GM23338 (cell line): ENCODE measurements around the gene PKDCC. TPM values are rescaled to one million over a fixed set of nuclear protein-coding genes. Genes with fewer than 3 reads are reported as not detected.
A peak's percentile ranks its signal among the peaks of the same experiment; 100 is the strongest.

Experiments used
- ATAC-seq: fragments of 200-7000 bp; cut with Tn5 transposase; 3 replicates; pipeline ENCODE4 v1.9.1; 2020
- DNase-seq: peaks from one replicate; pipeline ENCODE4 v3.0.0-alpha.2; 2015; ENCODE audit warnings: low spot score
- H2AFZ ChIP-seq: fragments of 200-600 bp; sonication (generic); 2 replicates; pipeline ENCODE4 v1.8.0; 2016; ENCODE audit warnings: antibody characterized with exemption, mild to moderate bottlenecking, moderate library complexity
- H3F3A ChIP-seq: fragments of 200-600 bp; sonication (generic); replicated peaks from 2 replicates; pipeline ENCODE4 v1.8.0; 2017; ENCODE audit warnings: antibody characterized with exemption, mixed run types, low read depth
- H3K27ac ChIP-seq: fragments of 200-600 bp; sonication (generic); 2 replicates; pipeline ENCODE4 v1.6.1; 2016; ENCODE audit warnings: low read depth
- H3K27me3 ChIP-seq: fragments of 200-600 bp; sonication (generic); 2 replicates; pipeline ENCODE4 v1.8.0; 2016; ENCODE audit warnings: mild to moderate bottlenecking, mixed run types, moderate library complexity; ENCODE audit not compliant: insufficient read depth
- H3K36me3 ChIP-seq: fragments of 200-600 bp; sonication (generic); 2 replicates; pipeline ENCODE4 v1.8.0; 2016; ENCODE audit warnings: mild to moderate bottlenecking; ENCODE audit not compliant: insufficient read depth
- H3K4me1 ChIP-seq: fragments of 200-600 bp; sonication (generic); 2 replicates; pipeline ENCODE4 v1.8.0; 2016; ENCODE audit warnings: mild to moderate bottlenecking, moderate library complexity; ENCODE audit not compliant: insufficient read depth
- H3K4me2 ChIP-seq: fragments of 200-600 bp; sonication (generic); 2 replicates; pipeline ENCODE4 v1.7.1; 2017; ENCODE audit warnings: mixed run types
- H3K4me3 ChIP-seq: fragments of 200-600 bp; sonication (generic); 2 replicates; pipeline ENCODE4 v1.6.1; 2016; ENCODE audit warnings: mixed run types
- H3K79me2 ChIP-seq: fragments of 200-600 bp; sonication (generic); replicated peaks from 2 replicates; pipeline ENCODE4 v1.8.0; 2017; ENCODE audit warnings: mild to moderate bottlenecking; ENCODE audit not compliant: insufficient read depth
- H3K9me2 ChIP-seq: fragments of 200-600 bp; sonication (generic); 2 replicates; pipeline ENCODE4 v1.8.0; 2017; ENCODE audit not compliant: insufficient read depth
- H4K20me1 ChIP-seq: fragments of 200-600 bp; sonication (generic); replicated peaks from 2 replicates; pipeline ENCODE4 v1.8.0; 2017; ENCODE audit warnings: mild to moderate bottlenecking; ENCODE audit not compliant: insufficient read depth
- H3K27ac Mint-ChIP-seq: 2 replicates; pipeline ENCODE4 v1.8.0; 2020; ENCODE audit warnings: inconsistent platforms, mild to moderate bottlenecking, moderate library complexity, mixed read lengths
- H3K27me3 Mint-ChIP-seq: 3 replicates; pipeline ENCODE4 v1.8.0; 2022; ENCODE audit warnings: low read depth, mild to moderate bottlenecking, moderate library complexity, mixed read lengths, inconsistent platforms; ENCODE audit not compliant: insufficient read depth, poor library complexity
- H3K36me3 Mint-ChIP-seq: 3 replicates; pipeline ENCODE4 v1.8.0; 2021; ENCODE audit warnings: low read depth, mild to moderate bottlenecking, inconsistent platforms, moderate library complexity, mixed read lengths
- H3K4me1 Mint-ChIP-seq: 3 replicates; pipeline ENCODE4 v1.8.0; 2020; ENCODE audit warnings: mild to moderate bottlenecking, inconsistent platforms, mixed read lengths
- H3K4me3 Mint-ChIP-seq: 3 replicates; pipeline ENCODE4 v1.8.0; 2021; ENCODE audit warnings: moderate library complexity, mild to moderate bottlenecking, inconsistent platforms, mixed read lengths
- H3K9me3 Mint-ChIP-seq: 3 replicates; pipeline ENCODE4 v1.8.0; 2020; ENCODE audit warnings: moderate library complexity, mild to moderate bottlenecking, inconsistent platforms, mixed read lengths
- CREB1 ChIP-seq: fragments of 250-450 bp; sonication (Bioruptor Pico); IDR thresholded peaks from 2 replicates; pipeline ENCODE4 v1.5.0; 2020; ENCODE audit warnings: low read depth, mild to moderate bottlenecking, moderate library complexity
- CTCF ChIP-seq, 2 experiments: fragments of 200-600 bp in 1 of 2; sonication (generic) in 1 of 2; conservative IDR thresholded peaks; 2 replicates each; pipeline versions ENCODE4 v1.5.1 to v1.6.1; 2016 to 2017; ENCODE audit warnings: antibody characterized with exemption in 2 of 2, low read depth in 2 of 2, mild to moderate bottlenecking in 2 of 2, moderate library complexity in 1 of 2
- ETS1 ChIP-seq: IDR thresholded peaks from 2 replicates; pipeline ENCODE4 v1.6.1; 2016; ENCODE audit warnings: antibody characterized with exemption
- EZH2 ChIP-seq: fragments of 200-600 bp; sonication (generic); IDR thresholded peaks from one replicate; pipeline ENCODE4 v1.8.0; 2017; ENCODE audit warnings: antibody characterized with exemption, mild to moderate bottlenecking, low read depth; ENCODE audit not compliant: unreplicated experiment
- JUNB ChIP-seq: IDR thresholded peaks from one replicate; pipeline ENCODE4 v1.6.1; 2016; ENCODE audit warnings: antibody characterized with exemption; ENCODE audit not compliant: unreplicated experiment
- NANOG ChIP-seq: IDR thresholded peaks from 2 replicates; pipeline ENCODE4 v1.6.1; 2016; ENCODE audit warnings: antibody characterized with exemption, borderline replicate concordance
- POLR2AphosphoS5 ChIP-seq: IDR thresholded peaks from 2 replicates; pipeline ENCODE4 v1.6.1; 2016; ENCODE audit warnings: antibody characterized with exemption, low read depth
- REST ChIP-seq: IDR thresholded peaks from one replicate; pipeline ENCODE4 v1.6.1; 2018; ENCODE audit warnings: antibody characterized with exemption; ENCODE audit not compliant: unreplicated experiment
- STAT1 ChIP-seq: IDR thresholded peaks from one replicate; pipeline ENCODE4 v1.6.1; 2016; ENCODE audit warnings: antibody characterized with exemption; ENCODE audit not compliant: unreplicated experiment
- ZNF114 ChIP-seq: fragments of 250-450 bp; sonication (Bioruptor Pico); IDR thresholded peaks from 2 replicates; pipeline ENCODE4 v1.5.0; 2020; ENCODE audit warnings: mild to moderate bottlenecking, moderate library complexity
- ZNF331 ChIP-seq: fragments of 250-450 bp; sonication (Bioruptor Pico); IDR thresholded peaks from 2 replicates; pipeline ENCODE4 v1.5.0; 2020; ENCODE audit warnings: low read depth, mild to moderate bottlenecking, moderate library complexity
- polyA plus RNA-seq: library from polyadenylated mRNA; unstranded; fragments of >200 nt; fragmentation: Nextera tagmentation; extraction: Ambion mirVana; gene quantifications from 2 replicates; pipeline ENCODE4 v1.2.1, GENCODE V29; 2016
- total RNA-seq: library from RNA; depleted of rRNA; stranded (reverse); fragments of >200 nt; shearing (Covaris generic); gene quantifications from 2 replicates; pipeline ENCODE4 v1.2.3, GENCODE V29; 2014
- TF ChIP-seq, protein P1 (sequence below): fragments of 250-450 bp; sonication (Bioruptor Pico); IDR thresholded peaks from 2 replicates; pipeline ENCODE4 v1.5.0; 2020; ENCODE audit warnings: mild to moderate bottlenecking, moderate library complexity

The PKDCC gene
- total and polyA plus RNA-seq, 2 experiments from 2014 or later: 7.0 to 44.8 TPM

DNA sequence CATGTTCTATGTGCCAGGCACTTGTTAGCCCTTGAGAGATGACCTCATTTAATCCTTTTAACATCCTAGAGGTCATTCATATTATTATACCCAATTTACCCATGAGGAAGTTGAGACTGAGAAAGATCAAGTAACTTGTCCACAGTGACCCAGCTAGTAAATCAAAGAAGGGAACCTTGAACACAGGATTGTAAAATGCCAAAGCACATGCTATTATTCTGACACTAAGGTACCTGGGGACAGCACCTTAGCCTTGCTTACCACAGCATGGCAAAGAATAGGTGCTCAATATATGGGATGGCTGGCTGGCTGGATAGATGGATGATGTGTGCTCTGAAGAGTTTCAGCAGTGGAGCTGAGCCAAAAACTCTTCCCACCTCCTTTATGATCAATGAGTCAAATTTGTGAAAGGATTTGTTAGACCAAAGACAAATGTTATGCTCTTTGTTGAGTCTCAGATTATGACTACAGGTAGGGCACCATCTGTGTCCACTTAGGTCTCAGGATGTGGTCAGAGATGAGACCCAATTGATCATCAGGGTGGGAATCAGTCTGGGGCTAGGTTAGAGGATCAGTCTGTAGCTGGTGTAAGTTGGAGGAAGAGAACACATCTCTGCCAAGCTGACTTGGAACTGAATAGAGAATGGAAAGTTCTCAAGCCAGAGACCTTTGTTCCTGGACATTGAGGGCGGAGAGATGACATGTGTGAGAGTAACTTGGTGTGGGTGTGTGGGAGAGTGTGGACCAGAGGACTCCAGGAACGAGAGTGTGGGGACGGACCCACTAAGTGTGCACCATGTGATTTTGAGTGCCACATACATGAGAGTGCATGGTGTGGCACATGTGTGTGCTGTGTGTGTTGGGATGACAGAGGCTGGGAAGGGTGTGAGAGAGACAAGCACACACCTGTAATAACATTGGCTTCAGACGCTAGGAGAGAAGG is 16.3 kb upstream of the PKDCC start:
- Histone ChIP-seq H3K4me3 (no peak overlapping the region), H3K27me3 (peaks cover 20% of the 10 kb centered on the region), H4K20me1 (no peaks in the 10 kb centered on the region), H3K27ac (no peak overlapping the region), H3K36me3 (no peaks in the 10 kb centered on the region), H2AFZ (peak overlapping the region; percentile 63; the same call in 1 of the 2 replicates), H3K79me2 (no peaks in the 10 kb centered on the region), H3K9me2 (0 out of 2 replicates have a peak, but pooled peaks cover 3% of the 10 kb centered on the region), H3K4me1 (peaks cover 49% of the 10 kb centered on the region), H3K4me2 (peak overlapping the region; percentile 70), H3F3A (no peaks in the 10 kb centered on the region; the same call in 1 of the 2 replicates)
- no peak for TF ChIP-seq ZNF331
- no peak for TF ChIP-seq STAT1
- TF ChIP-seq, protein P1, sequence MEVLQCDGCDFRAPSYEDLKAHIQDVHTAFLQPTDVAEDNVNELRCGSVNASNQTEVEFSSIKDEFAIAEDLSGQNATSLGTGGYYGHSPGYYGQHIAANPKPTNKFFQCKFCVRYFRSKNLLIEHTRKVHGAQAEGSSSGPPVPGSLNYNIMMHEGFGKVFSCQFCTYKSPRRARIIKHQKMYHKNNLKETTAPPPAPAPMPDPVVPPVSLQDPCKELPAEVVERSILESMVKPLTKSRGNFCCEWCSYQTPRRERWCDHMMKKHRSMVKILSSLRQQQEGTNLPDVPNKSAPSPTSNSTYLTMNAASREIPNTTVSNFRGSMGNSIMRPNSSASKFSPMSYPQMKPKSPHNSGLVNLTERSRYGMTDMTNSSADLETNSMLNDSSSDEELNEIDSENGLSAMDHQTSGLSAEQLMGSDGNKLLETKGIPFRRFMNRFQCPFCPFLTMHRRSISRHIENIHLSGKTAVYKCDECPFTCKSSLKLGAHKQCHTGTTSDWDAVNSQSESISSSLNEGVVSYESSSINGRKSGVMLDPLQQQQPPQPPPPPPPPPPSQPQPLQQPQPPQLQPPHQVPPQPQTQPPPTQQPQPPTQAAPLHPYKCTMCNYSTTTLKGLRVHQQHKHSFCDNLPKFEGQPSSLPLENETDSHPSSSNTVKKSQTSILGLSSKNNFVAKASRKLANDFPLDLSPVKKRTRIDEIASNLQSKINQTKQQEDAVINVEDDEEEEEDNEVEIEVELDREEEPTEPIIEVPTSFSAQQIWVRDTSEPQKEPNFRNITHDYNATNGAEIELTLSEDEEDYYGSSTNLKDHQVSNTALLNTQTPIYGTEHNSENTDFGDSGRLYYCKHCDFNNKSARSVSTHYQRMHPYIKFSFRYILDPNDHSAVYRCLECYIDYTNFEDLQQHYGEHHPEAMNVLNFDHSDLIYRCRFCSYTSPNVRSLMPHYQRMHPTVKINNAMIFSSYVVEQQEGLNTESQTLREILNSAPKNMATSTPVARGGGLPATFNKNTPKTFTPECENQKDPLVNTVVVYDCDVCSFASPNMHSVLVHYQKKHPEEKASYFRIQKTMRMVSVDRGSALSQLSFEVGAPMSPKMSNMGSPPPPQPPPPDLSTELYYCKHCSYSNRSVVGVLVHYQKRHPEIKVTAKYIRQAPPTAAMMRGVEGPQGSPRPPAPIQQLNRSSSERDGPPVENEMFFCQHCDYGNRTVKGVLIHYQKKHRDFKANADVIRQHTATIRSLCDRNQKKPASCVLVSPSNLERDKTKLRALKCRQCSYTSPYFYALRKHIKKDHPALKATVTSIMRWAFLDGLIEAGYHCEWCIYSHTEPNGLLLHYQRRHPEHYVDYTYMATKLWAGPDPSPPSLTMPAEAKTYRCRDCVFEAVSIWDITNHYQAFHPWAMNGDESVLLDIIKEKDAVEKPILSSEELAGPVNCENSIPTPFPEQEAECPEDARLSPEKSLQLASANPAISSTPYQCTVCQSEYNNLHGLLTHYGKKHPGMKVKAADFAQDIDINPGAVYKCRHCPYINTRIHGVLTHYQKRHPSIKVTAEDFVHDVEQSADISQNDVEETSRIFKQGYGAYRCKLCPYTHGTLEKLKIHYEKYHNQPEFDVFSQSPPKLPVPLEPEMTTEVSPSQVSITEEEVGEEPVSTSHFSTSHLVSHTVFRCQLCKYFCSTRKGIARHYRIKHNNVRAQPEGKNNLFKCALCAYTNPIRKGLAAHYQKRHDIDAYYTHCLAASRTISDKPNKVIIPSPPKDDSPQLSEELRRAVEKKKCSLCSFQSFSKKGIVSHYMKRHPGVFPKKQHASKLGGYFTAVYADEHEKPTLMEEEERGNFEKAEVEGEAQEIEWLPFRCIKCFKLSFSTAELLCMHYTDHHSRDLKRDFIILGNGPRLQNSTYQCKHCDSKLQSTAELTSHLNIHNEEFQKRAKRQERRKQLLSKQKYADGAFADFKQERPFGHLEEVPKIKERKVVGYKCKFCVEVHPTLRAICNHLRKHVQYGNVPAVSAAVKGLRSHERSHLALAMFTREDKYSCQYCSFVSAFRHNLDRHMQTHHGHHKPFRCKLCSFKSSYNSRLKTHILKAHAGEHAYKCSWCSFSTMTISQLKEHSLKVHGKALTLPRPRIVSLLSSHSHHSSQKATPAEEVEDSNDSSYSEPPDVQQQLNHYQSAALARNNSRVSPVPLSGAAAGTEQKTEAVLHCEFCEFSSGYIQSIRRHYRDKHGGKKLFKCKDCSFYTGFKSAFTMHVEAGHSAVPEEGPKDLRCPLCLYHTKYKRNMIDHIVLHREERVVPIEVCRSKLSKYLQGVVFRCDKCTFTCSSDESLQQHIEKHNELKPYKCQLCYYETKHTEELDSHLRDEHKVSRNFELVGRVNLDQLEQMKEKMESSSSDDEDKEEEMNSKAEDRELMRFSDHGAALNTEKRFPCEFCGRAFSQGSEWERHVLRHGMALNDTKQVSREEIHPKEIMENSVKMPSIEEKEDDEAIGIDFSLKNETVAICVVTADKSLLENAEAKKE: no peak
- no peak for TF ChIP-seq CTCF (conservative IDR thresholded peaks at IDR 0.05; ENCODE audit: low read depth in 2 of 2)
- no peak for TF ChIP-seq EZH2
- TF ChIP-seq POLR2AphosphoS5: no peak
- no peak for TF ChIP-seq CREB1 (CRISPR knock-in tag)
- no peak for TF ChIP-seq ZNF114
- TF ChIP-seq REST: no peak
- no peak for TF ChIP-seq JUNB
- no peak for TF ChIP-seq NANOG
- TF ChIP-seq ETS1: no peak
- ATAC-seq: no peak
- DNase-seq: no peak
- H3K27ac Mint-ChIP-seq: no peak overlapping the region
- peaks cover 4% of the 10 kb centered on the region; the same call in 2 of the 3 replicates for H3K9me3 Mint-ChIP-seq
- H3K27me3 Mint-ChIP-seq: peaks cover 38% of the 10 kb centered on the region
- no peak overlapping the region; the same call in 2 of the 3 replicates for H3K4me3 Mint-ChIP-seq
- H3K4me1 Mint-ChIP-seq: peaks cover 51% of the 10 kb centered on the region
- H3K36me3 Mint-ChIP-seq: peaks cover 7% of the 10 kb centered on the region
